Measurements from ENCODE around the gene CLTCL1.

DNA sequence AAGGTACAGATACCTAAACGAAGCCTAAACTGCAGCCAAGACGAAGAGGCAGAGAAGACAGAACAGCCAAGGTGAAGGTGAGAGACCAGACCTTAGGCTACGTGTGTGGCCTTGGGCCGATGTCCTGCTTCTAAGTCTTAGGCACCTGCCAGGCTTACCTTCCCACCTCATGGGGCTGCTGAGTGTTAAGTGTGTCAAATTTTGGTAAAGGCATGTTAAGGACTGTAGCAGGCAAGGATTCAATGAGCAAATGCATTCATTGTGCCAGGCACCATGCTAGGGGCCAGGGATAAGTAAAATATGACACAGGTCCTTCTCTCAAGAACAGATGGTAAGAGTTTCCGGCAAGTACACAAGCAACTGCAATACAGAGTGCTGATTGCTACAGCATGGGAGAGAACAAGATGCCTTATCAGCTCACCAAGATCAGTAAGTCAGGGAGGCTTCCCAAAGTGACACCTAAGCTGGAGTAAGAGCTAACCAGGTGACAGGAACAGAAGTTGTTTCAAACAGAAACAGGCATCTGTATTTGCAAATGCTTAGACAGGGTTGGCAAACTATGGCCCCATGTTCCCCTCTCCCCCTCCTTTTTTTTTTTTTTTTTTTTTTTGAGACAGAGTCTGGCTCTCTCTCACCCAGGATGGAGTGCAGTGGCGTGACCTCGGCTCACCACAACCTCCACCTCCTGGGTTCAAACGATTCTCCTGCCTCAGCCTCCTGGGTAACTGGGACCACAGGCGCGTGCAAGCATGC is 46.7 kb downstream of the CLTCL1 start:
- TF ChIP-seq, protein P1, sequence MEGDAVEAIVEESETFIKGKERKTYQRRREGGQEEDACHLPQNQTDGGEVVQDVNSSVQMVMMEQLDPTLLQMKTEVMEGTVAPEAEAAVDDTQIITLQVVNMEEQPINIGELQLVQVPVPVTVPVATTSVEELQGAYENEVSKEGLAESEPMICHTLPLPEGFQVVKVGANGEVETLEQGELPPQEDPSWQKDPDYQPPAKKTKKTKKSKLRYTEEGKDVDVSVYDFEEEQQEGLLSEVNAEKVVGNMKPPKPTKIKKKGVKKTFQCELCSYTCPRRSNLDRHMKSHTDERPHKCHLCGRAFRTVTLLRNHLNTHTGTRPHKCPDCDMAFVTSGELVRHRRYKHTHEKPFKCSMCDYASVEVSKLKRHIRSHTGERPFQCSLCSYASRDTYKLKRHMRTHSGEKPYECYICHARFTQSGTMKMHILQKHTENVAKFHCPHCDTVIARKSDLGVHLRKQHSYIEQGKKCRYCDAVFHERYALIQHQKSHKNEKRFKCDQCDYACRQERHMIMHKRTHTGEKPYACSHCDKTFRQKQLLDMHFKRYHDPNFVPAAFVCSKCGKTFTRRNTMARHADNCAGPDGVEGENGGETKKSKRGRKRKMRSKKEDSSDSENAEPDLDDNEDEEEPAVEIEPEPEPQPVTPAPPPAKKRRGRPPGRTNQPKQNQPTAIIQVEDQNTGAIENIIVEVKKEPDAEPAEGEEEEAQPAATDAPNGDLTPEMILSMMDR (optimal IDR thresholded peaks at IDR 0.05 in 1 of 3, IDR thresholded peaks at IDR 0.05 in 1 of 3, conservative IDR thresholded peaks at IDR 0.05 in 1 of 3; ENCODE audit: extremely low read depth in 1 of 3, insufficient read depth in 2 of 3, low read length in 3 of 3), result no peak
- no peak for TF ChIP-seq EZH2 (IDR thresholded peaks at IDR 0.05; ENCODE audit: low read length)
